Endothelial cell of umbilical vein (primary cell): Measurements from ENCODE around the gene FURIN. TPM values are rescaled to one million over a fixed set of nuclear protein-coding genes. Genes with fewer than 3 reads are reported as not detected.

ENCODE experiments used
- BruUV-seq: library from RNA; stranded (reverse); fragments of 400-500 nt; replicated peaks from 2 replicates; lab custom pipeline; 2021; lab: Mats Ljungman, UMichigan
- CTCF ChIA-PET: fragments of 300-600, 350-600 bp; sonication (Branson Sonifier 250); formaldehyde crosslinking; loops from one replicate; lab custom pipeline; 2021; ENCODE audit warnings: antibody characterized with exemption, inconsistent platforms; lab: Charles Lee
- POLR2A ChIA-PET: fragments of 300-600, 350-600 bp; sonication (Branson Sonifier 250); formaldehyde crosslinking; loops from one replicate; lab custom pipeline; 2021; ENCODE audit warnings: antibody characterized with exemption, inconsistent platforms; lab: Charles Lee
- DNase-seq: peaks from one replicate; pipeline ENCODE4 v3.0.0-alpha.2; 2011; ENCODE audit warnings: low read depth, low spot score
- FAIRE-seq: peaks from 2 replicates; lab custom pipeline; 2011; peaks lifted over from hg19 to GRCh38; lab: Jason Lieb, UNC
- H2AFZ ChIP-seq: 2 replicates; pipeline ENCODE4 v1.6.0; 2012; ENCODE audit warnings: low read depth, low read length, control low read depth, inconsistent platforms
- H3K27ac ChIP-seq: 2 replicates; pipeline ENCODE4 v1.5.1; 2011; ENCODE audit warnings: low read depth, mild to moderate bottlenecking, control low read depth, low read length, moderate library complexity; ENCODE audit not compliant: insufficient read depth
- H3K27me3 ChIP-seq, 2 experiments: 2 replicates each; pipeline versions ENCODE4 v1.6.0 to v1.6.1; 2011; ENCODE audit warnings: low read length in 2 of 2, mixed read lengths in 1 of 2; ENCODE audit not compliant: control insufficient read depth in 2 of 2, insufficient read depth in 2 of 2
- H3K36me3 ChIP-seq, 2 experiments: 2 replicates in 1 of 2; 3 replicates in 1 of 2; pipeline ENCODE4 v1.5.1; 2011; ENCODE audit warnings: low read length in 2 of 2, mild to moderate bottlenecking in 1 of 2, moderate library complexity in 1 of 2; ENCODE audit not compliant: control insufficient read depth in 2 of 2, insufficient read depth in 2 of 2; ENCODE audit errors: extremely low read depth in 1 of 2
- H3K4me1 ChIP-seq: 3 replicates; pipeline ENCODE4 v1.5.1; 2011; ENCODE audit warnings: mild to moderate bottlenecking, low read length; ENCODE audit not compliant: control insufficient read depth, insufficient read depth; ENCODE audit errors: extremely low read depth
- H3K4me2 ChIP-seq: 2 replicates; pipeline ENCODE4 v1.6.1; 2011; ENCODE audit warnings: low read length, control low read depth, mixed read lengths; ENCODE audit not compliant: insufficient read depth
- H3K4me3 ChIP-seq, 3 experiments: fragments of 200-600 bp in 1 of 3; sonication (generic), shearing (Covaris generic) in 1 of 3; replicated peaks in 1 of 3; 2 replicates each; pipeline ENCODE4 v1.5.1; 2011 to 2016; ENCODE audit warnings: control low read depth in 3 of 3, low read length in 3 of 3, mild to moderate bottlenecking in 2 of 3, inconsistent platforms in 1 of 3, low read depth in 1 of 3, moderate library complexity in 1 of 3; ENCODE audit not compliant: insufficient read depth in 1 of 3
- H3K79me2 ChIP-seq: 2 replicates; pipeline ENCODE4 v1.6.0; 2012; ENCODE audit warnings: low read length, inconsistent platforms; ENCODE audit not compliant: control insufficient read depth, insufficient read depth
- H3K9ac ChIP-seq: replicated peaks from 2 replicates; pipeline ENCODE3; 2011; ENCODE audit warnings: low read length, control low read depth; ENCODE audit not compliant: insufficient read depth; ENCODE audit errors: extremely low read depth
- H3K9me1 ChIP-seq: replicated peaks from 3 replicates; pipeline ENCODE4 v1.6.0; 2011; ENCODE audit warnings: mild to moderate bottlenecking, low read length; ENCODE audit not compliant: control insufficient read depth, insufficient read depth; ENCODE audit errors: extremely low read depth
- H3K9me3 ChIP-seq: replicated peaks from 2 replicates; pipeline ENCODE4 v1.5.1; 2012; ENCODE audit warnings: low read length, inconsistent platforms; ENCODE audit not compliant: control insufficient read depth, insufficient read depth
- H4K20me1 ChIP-seq: replicated peaks from 2 replicates; pipeline ENCODE3; 2011; ENCODE audit warnings: mild to moderate bottlenecking, low read length; ENCODE audit not compliant: control insufficient read depth, insufficient read depth; ENCODE audit errors: extremely low read depth
- EZH2 ChIP-seq: IDR thresholded peaks from 2 replicates; pipeline ENCODE4 v1.6.1; 2012; ENCODE audit warnings: borderline replicate concordance, low read depth, mild to moderate bottlenecking, moderate library complexity, low read length, inconsistent platforms; ENCODE audit not compliant: severe bottlenecking
- JUN ChIP-seq: IDR thresholded peaks from 2 replicates; pipeline ENCODE4 v1.6.1; 2011; ENCODE audit warnings: borderline replicate concordance, low read depth; ENCODE audit not compliant: insufficient read length, insufficient read depth
- POLR2AphosphoS5 ChIP-seq: IDR thresholded peaks from 2 replicates; pipeline ENCODE4 v1.6.1; 2012; ENCODE audit warnings: low read depth, mild to moderate bottlenecking, control low read depth, low read length, moderate library complexity; ENCODE audit not compliant: insufficient read depth
- dilution Hi-C: fragments of 300-500 bp; cut with MboI; formaldehyde crosslinking; loops from one replicate; pipeline ENCODE4 v1.15.0; 2019; ENCODE audit warnings: low sequenced_read_pairs; ENCODE audit not compliant: extremely low pct_ligation_motif_present
- intact Hi-C: fragments of 100-400 bp; cut with micrococcal nuclease; formaldehyde crosslinking; loops from one replicate; pipeline ENCODE4 v1.10.0; 2022
- polyA plus RNA-seq, 4 experiments: library from polyadenylated mRNA; depleted of rRNA in 3 of 4; stranded (reverse) in 3 of 4; unstranded in 1 of 4; fragments of >200 nt; gene quantifications; 2 replicates each; pipeline versions ENCODE4 v1.2.1 to v1.2.3, GENCODE V29; 2011 to 2012; ENCODE audit warnings: missing spikeins in 1 of 4
- total RNA-seq: library from RNA; stranded (reverse); gene quantifications from 2 replicates; pipeline ENCODE4 v1.2.3, GENCODE V29; 2021
- TF ChIP-seq, protein P1 (sequence below), 2 donors: IDR thresholded peaks; 1 replicate in 1 of 2; 2 replicates in 1 of 2; pipeline ENCODE4 v1.5.1; 2011; ENCODE audit warnings: low read length in 2 of 2, mild to moderate bottlenecking in 2 of 2, moderate library complexity in 2 of 2, control low read depth in 1 of 2, inconsistent platforms in 1 of 2, low read depth in 1 of 2; ENCODE audit not compliant: insufficient read depth in 1 of 2; ENCODE audit errors: extremely low read depth in 1 of 2
- TF ChIP-seq, protein P2 (sequence below): IDR thresholded peaks from 2 replicates; pipeline ENCODE4 v1.6.1; 2011; ENCODE audit not compliant: insufficient read depth, insufficient read length

Gene FURIN
- total and polyA plus RNA-seq, 2 donors (not counting 3 experiments of a cell fraction or from before 2014, with no cell fraction given), result 77.4 to 131 TPM

DNA sequence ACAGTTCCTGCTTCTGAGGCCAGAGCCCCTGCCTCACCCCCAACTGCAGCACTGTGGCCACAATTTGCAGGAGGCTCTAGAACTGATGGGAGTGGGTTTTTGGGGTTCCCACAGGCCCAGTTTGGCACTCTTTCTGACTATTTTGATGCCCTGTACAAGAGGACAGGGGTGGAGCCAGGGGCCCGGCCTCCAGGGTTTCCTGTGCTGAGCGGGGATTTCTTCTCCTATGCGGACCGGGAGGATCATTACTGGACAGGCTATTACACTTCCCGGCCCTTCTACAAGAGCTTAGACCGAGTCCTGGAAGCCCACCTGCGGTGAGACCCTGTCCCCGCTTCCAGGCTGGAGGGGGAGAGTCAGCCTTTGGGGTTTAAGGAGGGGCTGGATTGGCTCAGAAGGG is 41.6 kb downstream of the FURIN start:
- DNase-seq, result no peak
- H4K20me1 ChIP-seq, result no peaks in the 10 kb centered on the region
- no peaks in the 10 kb centered on the region for H3K79me2 ChIP-seq
- no peak overlapping the region for H3K9ac ChIP-seq
- H2AFZ ChIP-seq, result no peak overlapping the region
- no peaks in the 10 kb centered on the region for H3K9me1 ChIP-seq
- H3K4me2 ChIP-seq, result no peak overlapping the region
- intact Hi-C loops, result no loop called here
- no peak overlapping the region for H3K27ac ChIP-seq
- H3K4me3 ChIP-seq, result no peak overlapping the region
- H3K4me1 ChIP-seq, result no peaks in the 10 kb centered on the region
- no peaks in the 10 kb centered on the region for H3K27me3 ChIP-seq
- dilution Hi-C loops, result no loop called here
- TF ChIP-seq, protein P1, sequence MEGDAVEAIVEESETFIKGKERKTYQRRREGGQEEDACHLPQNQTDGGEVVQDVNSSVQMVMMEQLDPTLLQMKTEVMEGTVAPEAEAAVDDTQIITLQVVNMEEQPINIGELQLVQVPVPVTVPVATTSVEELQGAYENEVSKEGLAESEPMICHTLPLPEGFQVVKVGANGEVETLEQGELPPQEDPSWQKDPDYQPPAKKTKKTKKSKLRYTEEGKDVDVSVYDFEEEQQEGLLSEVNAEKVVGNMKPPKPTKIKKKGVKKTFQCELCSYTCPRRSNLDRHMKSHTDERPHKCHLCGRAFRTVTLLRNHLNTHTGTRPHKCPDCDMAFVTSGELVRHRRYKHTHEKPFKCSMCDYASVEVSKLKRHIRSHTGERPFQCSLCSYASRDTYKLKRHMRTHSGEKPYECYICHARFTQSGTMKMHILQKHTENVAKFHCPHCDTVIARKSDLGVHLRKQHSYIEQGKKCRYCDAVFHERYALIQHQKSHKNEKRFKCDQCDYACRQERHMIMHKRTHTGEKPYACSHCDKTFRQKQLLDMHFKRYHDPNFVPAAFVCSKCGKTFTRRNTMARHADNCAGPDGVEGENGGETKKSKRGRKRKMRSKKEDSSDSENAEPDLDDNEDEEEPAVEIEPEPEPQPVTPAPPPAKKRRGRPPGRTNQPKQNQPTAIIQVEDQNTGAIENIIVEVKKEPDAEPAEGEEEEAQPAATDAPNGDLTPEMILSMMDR (IDR thresholded peaks at IDR 0.05; ENCODE audit: extremely low read depth in 1 of 2, insufficient read depth in 1 of 2, low read depth in 1 of 2, low read length in 2 of 2), result no peak
- no peak for TF ChIP-seq EZH2
- no peak for FAIRE-seq
- peaks cover 5 to 69% of the 10 kb centered on the region in 2 experiments for H3K36me3 ChIP-seq
- POLR2A ChIA-PET, result no interaction called here
- H3K9me3 ChIP-seq, result no peaks in the 10 kb centered on the region
- CTCF ChIA-PET, result interaction anchor here (0.7 kb wide), 1 partner anchor 26 kb away, joined by 3 read pairs; no protein-coding TSS in a partner anchor
- no TSS peak for BruUV-seq

DNA sequence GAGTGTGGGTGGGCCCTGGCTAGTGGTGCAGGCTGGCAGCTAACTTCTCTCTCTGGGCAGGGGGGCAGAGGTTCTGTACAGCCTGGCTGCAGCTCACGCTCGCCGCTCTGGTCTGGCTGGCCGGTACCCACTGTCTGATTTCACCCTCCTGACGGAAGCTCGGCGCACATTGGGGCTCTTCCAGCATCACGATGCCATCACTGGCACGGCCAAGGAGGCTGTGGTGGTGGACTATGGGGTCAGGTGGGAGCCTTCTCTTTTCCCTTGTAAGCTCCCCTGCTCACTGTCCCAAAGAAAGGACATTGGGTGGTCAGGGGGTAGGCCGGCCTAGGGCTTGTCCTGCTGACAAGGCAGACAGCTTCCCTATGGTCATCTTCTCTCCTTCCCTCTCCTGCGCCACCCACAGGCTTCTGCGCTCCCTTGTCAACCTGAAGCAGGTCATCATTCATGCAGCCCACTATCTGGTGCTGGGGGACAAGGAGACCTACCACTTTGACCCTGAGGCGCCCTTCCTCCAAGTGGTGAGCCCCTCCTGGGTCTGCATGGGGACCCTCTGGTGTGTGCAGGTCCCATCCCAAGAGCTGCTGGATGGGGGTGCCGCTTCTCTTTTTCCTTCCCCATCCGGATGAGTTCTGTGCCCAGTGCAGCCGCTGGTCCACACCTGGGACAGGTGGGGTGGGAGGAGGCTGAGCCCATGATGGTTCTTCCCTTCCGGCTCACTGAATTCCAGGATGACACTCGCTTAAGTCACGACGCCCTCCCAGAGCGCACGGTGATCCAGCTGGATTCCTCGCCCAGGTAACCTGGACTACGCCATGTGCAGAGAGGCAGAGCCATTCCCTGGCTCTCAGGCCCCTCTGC is 42.3 kb downstream of the FURIN start:
- FAIRE-seq (no peak), DNase-seq (no peak)
- Histone ChIP-seq H4K20me1 (no peaks in the 10 kb centered on the region), H3K4me2 (no peak overlapping the region), H3K27me3 (no peaks in the 10 kb centered on the region), H2AFZ (no peak overlapping the region), H3K79me2 (no peaks in the 10 kb centered on the region), H3K36me3 (peaks cover 5 to 65% of the 10 kb centered on the region in 2 experiments), H3K4me3 (no peak overlapping the region), H3K9me3 (no peaks in the 10 kb centered on the region), H3K9me1 (no peaks in the 10 kb centered on the region), H3K4me1 (no peaks in the 10 kb centered on the region), H3K27ac (no peak overlapping the region), H3K9ac (no peak overlapping the region)
- intact Hi-C loops (no loop called here), dilution Hi-C loops (no loop called here)
- ChIA-PET POLR2A (no interaction called here), CTCF (no interaction called here)
- TF ChIP-seq POLR2AphosphoS5, result no peak
- TF ChIP-seq, protein P2, sequence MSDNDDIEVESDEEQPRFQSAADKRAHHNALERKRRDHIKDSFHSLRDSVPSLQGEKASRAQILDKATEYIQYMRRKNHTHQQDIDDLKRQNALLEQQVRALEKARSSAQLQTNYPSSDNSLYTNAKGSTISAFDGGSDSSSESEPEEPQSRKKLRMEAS, result no peak
- TF ChIP-seq JUN, result no peak
- no peak for TF ChIP-seq EZH2
- TSS peak; percentile 23 for BruUV-seq
